Astrocyte (in vitro differentiated cells and primary cell): ENCODE results near the gene ARHGAP28. TPM values are rescaled to one million over a fixed set of nuclear protein-coding genes. Genes with fewer than 3 reads are reported as not detected.

Source experiments
- DNase-seq: peaks from one replicate; pipeline ENCODE4 v3.0.0-alpha.2; 2010; ENCODE audit warnings: low read depth
- FAIRE-seq: peaks from 2 replicates; lab custom pipeline; 2011; peaks lifted over from hg19 to GRCh38; lab: Jason Lieb, UNC
- H2AFZ ChIP-seq: 2 replicates; pipeline ENCODE4 v1.6.0; 2012; ENCODE audit warnings: low read depth, low read length, inconsistent platforms
- H3K27ac ChIP-seq: 2 replicates; pipeline ENCODE4 v1.5.1; 2011; ENCODE audit warnings: low read depth, low read length, inconsistent platforms
- H3K27me3 ChIP-seq: 2 replicates; pipeline ENCODE4 v1.6.0; 2011; ENCODE audit warnings: low read length, inconsistent platforms; ENCODE audit not compliant: insufficient read depth
- H3K36me3 ChIP-seq: 2 replicates; pipeline ENCODE4 v1.5.1; 2011; ENCODE audit warnings: low read length, inconsistent platforms; ENCODE audit not compliant: insufficient read depth
- H3K4me1 ChIP-seq: 2 replicates; pipeline ENCODE4 v1.5.1; 2011; ENCODE audit warnings: low read length, inconsistent platforms; ENCODE audit not compliant: insufficient read depth
- H3K4me2 ChIP-seq: 2 replicates; pipeline ENCODE4 v1.6.0; 2012; ENCODE audit warnings: low read length, inconsistent platforms
- H3K4me3 ChIP-seq: 2 replicates; pipeline ENCODE4 v1.5.1; 2011; ENCODE audit warnings: low read depth, mild to moderate bottlenecking, low read length, inconsistent platforms; ENCODE audit not compliant: insufficient read depth
- H3K79me2 ChIP-seq: 2 replicates; pipeline ENCODE4 v1.6.0; 2012; ENCODE audit warnings: mild to moderate bottlenecking, low read length, inconsistent platforms; ENCODE audit not compliant: insufficient read depth
- H3K9ac ChIP-seq: 2 replicates; pipeline ENCODE4 v1.6.0; 2012; ENCODE audit warnings: mild to moderate bottlenecking, low read length, inconsistent platforms
- H3K9me3 ChIP-seq: 2 replicates; pipeline ENCODE4 v1.5.1; 2012; ENCODE audit warnings: low read depth, mild to moderate bottlenecking, low read length, inconsistent platforms; ENCODE audit not compliant: insufficient read depth
- H4K20me1 ChIP-seq: 2 replicates; pipeline ENCODE4 v1.6.0; 2012; ENCODE audit warnings: low read length, inconsistent platforms; ENCODE audit not compliant: insufficient read depth
- H3K27ac Mint-ChIP-seq: one replicate; pipeline ENCODE4 v1.8.0; 2021; ENCODE audit warnings: mild to moderate bottlenecking, mixed read lengths; ENCODE audit not compliant: unreplicated experiment
- H3K27me3 Mint-ChIP-seq: one replicate; pipeline ENCODE4 v1.8.0; 2021; ENCODE audit warnings: low read depth, mixed read lengths; ENCODE audit not compliant: unreplicated experiment
- H3K36me3 Mint-ChIP-seq: one replicate; pipeline ENCODE4 v1.8.0; 2021; ENCODE audit warnings: low read depth, mixed read lengths; ENCODE audit not compliant: unreplicated experiment
- H3K4me1 Mint-ChIP-seq: one replicate; pipeline ENCODE4 v1.8.0; 2021; ENCODE audit warnings: low read depth, mixed read lengths; ENCODE audit not compliant: unreplicated experiment
- H3K4me3 Mint-ChIP-seq: one replicate; pipeline ENCODE4 v1.8.0; 2021; ENCODE audit warnings: mild to moderate bottlenecking, moderate library complexity, mixed read lengths; ENCODE audit not compliant: unreplicated experiment
- H3K9me3 Mint-ChIP-seq: one replicate; pipeline ENCODE4 v1.8.0; 2021; ENCODE audit warnings: mild to moderate bottlenecking, mixed read lengths; ENCODE audit not compliant: unreplicated experiment
- EZH2 ChIP-seq: IDR thresholded peaks from 2 replicates; pipeline ENCODE4 v1.6.1; 2012; ENCODE audit warnings: mild to moderate bottlenecking, low read length, inconsistent platforms; ENCODE audit not compliant: insufficient read depth
- total RNA-seq: library from RNA; stranded (reverse); gene quantifications from 2 replicates; pipeline ENCODE4 v1.2.1, GENCODE V29; 2021
- TF ChIP-seq, protein P1 (sequence below): IDR thresholded peaks from 2 replicates; pipeline ENCODE4 v1.5.1; 2011; ENCODE audit warnings: low read depth, mild to moderate bottlenecking, inconsistent platforms, low read length, moderate library complexity; ENCODE audit not compliant: insufficient read depth

The ARHGAP28 gene
- total RNA-seq, 1 donor from 2014 or later, result 15.5 TPM

DNA sequence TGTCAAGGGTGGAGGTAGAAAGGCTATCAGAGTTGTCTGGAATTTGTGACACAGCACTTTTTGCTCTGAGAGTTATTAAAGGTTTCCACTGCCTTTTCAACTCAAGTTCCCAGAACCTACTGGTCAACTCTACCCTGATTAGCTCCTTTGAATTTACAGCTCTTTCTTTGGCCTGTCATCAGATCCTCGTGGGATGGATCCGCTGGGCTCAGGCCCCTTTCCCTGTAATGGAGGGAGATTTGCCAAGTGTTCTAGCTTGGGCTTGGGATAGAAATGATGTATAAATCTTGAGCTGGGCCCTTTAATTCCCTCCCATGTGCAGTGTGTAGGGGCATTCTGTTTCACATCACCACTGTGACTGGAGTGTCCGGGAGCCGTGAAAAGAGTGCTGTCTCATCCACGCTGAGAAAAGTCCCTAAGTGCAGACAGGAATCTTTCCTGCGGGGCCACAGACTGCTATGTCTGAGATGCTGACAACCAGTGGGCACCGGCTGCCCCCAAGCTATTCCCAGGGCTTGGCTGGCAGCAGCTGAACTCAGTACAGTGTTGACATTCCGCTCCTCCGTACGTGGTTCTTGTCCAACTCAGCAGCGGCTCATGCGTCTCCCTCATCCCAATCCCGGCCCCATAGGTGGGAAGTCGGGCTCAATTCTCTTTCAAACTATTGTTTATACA is 46.9 kb upstream of the ARHGAP28 start:
- FAIRE-seq, result no peak
- Mint-ChIP-seq H3K27me3 (no peaks in the 10 kb centered on the region), H3K27ac (no peak overlapping the region)

DNA sequence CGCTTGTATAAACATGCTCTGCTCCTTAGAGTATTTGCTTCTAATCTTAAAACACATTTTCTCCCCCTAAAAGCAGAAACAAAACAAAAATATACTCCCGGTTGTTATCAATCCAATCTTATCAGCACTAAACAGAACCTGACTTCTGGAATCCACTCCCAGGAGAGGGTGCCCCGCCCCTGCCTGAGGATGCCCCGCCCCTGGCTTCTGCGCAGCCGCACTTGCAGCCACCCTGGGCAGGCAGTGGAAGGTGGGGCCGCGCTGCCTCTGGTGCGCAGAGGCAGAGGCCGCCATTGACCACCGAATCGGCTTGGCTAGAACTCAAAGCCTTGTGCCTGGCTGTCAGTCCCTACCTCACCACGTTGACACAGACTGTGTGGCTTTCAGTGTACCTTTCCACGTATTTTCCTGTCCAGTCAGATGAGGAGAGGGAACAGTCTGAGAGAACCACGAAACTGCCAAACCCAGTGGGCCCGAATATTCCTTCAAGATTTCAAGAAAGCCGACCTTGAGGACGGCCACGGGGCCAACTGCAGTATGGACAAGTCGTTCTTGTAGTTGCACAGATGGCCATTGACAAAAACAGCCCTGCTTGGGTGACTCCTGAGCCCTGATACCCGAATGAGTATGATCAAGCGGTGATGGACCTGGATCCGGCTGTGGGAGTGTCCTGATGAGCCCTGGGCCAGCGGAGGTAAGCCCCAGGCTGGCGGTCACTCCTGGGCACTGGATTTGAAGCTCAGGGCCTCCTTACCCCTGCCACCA is 46.2 kb upstream of the ARHGAP28 start:
- DNase-seq (no peak), FAIRE-seq (no peak)
- H2AFZ ChIP-seq, result no peak overlapping the region
- no peak overlapping the region for H3K27ac Mint-ChIP-seq
- no peaks in the 10 kb centered on the region for H3K9me3 ChIP-seq
- no peak overlapping the region for H3K4me3 Mint-ChIP-seq
- no peaks in the 10 kb centered on the region for H3K36me3 ChIP-seq
- H3K79me2 ChIP-seq, result no peaks in the 10 kb centered on the region
- H4K20me1 ChIP-seq, result no peaks in the 10 kb centered on the region
- H3K27ac ChIP-seq, result no peak overlapping the region
- H3K36me3 Mint-ChIP-seq, result no peaks in the 10 kb centered on the region
- H3K4me1 Mint-ChIP-seq, result no peaks in the 10 kb centered on the region
- no peak overlapping the region for H3K4me3 ChIP-seq
- no peaks in the 10 kb centered on the region for H3K4me1 ChIP-seq
- H3K9me3 Mint-ChIP-seq, result peaks cover 2% of the 10 kb centered on the region
- no peak for TF ChIP-seq EZH2
- TF ChIP-seq, protein P1, sequence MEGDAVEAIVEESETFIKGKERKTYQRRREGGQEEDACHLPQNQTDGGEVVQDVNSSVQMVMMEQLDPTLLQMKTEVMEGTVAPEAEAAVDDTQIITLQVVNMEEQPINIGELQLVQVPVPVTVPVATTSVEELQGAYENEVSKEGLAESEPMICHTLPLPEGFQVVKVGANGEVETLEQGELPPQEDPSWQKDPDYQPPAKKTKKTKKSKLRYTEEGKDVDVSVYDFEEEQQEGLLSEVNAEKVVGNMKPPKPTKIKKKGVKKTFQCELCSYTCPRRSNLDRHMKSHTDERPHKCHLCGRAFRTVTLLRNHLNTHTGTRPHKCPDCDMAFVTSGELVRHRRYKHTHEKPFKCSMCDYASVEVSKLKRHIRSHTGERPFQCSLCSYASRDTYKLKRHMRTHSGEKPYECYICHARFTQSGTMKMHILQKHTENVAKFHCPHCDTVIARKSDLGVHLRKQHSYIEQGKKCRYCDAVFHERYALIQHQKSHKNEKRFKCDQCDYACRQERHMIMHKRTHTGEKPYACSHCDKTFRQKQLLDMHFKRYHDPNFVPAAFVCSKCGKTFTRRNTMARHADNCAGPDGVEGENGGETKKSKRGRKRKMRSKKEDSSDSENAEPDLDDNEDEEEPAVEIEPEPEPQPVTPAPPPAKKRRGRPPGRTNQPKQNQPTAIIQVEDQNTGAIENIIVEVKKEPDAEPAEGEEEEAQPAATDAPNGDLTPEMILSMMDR, result no peak
- no peak overlapping the region for H3K4me2 ChIP-seq
- no peak overlapping the region for H3K9ac ChIP-seq
- H3K27me3 ChIP-seq, result no peaks in the 10 kb centered on the region
- H3K27me3 Mint-ChIP-seq, result no peaks in the 10 kb centered on the region

More for the DNA sequence above, 46.9 kb upstream of the ARHGAP28 start:
- Histone ChIP-seq H3K4me2 (no peak overlapping the region), H3K27ac (no peak overlapping the region), H4K20me1 (no peaks in the 10 kb centered on the region), H3K9me3 (no peaks in the 10 kb centered on the region), H2AFZ (no peak overlapping the region), H3K4me3 (no peak overlapping the region), H3K4me1 (no peaks in the 10 kb centered on the region), H3K9ac (no peak overlapping the region), H3K79me2 (no peaks in the 10 kb centered on the region), H3K27me3 (no peaks in the 10 kb centered on the region), H3K36me3 (no peaks in the 10 kb centered on the region)
- TF ChIP-seq EZH2, result no peak
- TF ChIP-seq, protein P1, result no peak
- DNase-seq, result no peak
- H3K4me3 Mint-ChIP-seq, result no peak overlapping the region
- H3K9me3 Mint-ChIP-seq, result peaks cover 2% of the 10 kb centered on the region
- no peaks in the 10 kb centered on the region for H3K4me1 Mint-ChIP-seq
- H3K36me3 Mint-ChIP-seq, result no peaks in the 10 kb centered on the region

DNA sequence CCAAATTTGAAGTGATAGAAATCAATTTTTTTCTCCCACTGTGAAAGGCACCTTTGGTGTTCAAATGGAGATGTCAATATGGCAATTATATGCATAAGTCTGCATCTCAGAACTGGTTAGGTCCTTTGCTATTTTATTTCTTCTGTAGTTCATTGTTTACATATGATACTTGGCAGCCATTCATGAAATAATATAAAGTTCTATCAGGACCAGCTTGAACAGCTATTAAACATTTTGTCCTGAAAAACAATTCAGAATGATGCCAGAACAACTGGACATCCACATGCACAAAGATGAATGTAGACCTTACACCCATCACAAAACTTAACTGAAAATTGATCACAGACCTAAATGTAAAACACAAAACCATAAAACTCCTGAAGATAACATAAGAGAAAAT is 41.8 kb upstream of the ARHGAP28 start:
- FAIRE-seq (no peak), DNase-seq (no peak)
- Mint-ChIP-seq H3K27ac (no peak overlapping the region), H3K4me1 (no peaks in the 10 kb centered on the region), H3K9me3 (peaks cover 2% of the 10 kb centered on the region), H3K27me3 (no peaks in the 10 kb centered on the region), H3K4me3 (no peak overlapping the region), H3K36me3 (no peaks in the 10 kb centered on the region)
- H3K4me3 ChIP-seq, result no peak overlapping the region
- no peaks in the 10 kb centered on the region for H3K79me2 ChIP-seq
- TF ChIP-seq, protein P1, result no peak
- no peak for TF ChIP-seq EZH2
- no peak overlapping the region for H3K27ac ChIP-seq
- H3K27me3 ChIP-seq, result no peaks in the 10 kb centered on the region
- no peaks in the 10 kb centered on the region for H3K4me1 ChIP-seq
- H3K4me2 ChIP-seq, result no peak overlapping the region
- H4K20me1 ChIP-seq, result no peaks in the 10 kb centered on the region
- H3K9me3 ChIP-seq, result no peaks in the 10 kb centered on the region
- no peak overlapping the region for H2AFZ ChIP-seq
- H3K36me3 ChIP-seq, result no peaks in the 10 kb centered on the region
- no peak overlapping the region for H3K9ac ChIP-seq
